Small intestine (tissue), 7 donors: ENCODE measurements around the gene NEDD8. TPM values are rescaled to one million over a fixed set of nuclear protein-coding genes. Genes with fewer than 3 reads are reported as not detected.
A peak's percentile ranks its signal among the peaks of the same experiment; 100 is the strongest.

Experiments
- DNase-seq, 2 donors: peaks; one replicate each; pipeline versions ENCODE4 v3.0.0 to v3.0.0-alpha.2; 2013
- FAIRE-seq: peaks from 2 replicates; lab custom pipeline; 2012; peaks lifted over from hg19 to GRCh38; lab: Jason Lieb, UNC
- H3K27ac ChIP-seq, 3 donors: one replicate each; pipeline ENCODE4 v1.5.1; 2013; ENCODE audit warnings: low read length in 2 of 3, mild to moderate bottlenecking in 2 of 3, control low read depth in 1 of 3, inconsistent platforms in 1 of 3, low read depth in 1 of 3, moderate library complexity in 1 of 3
- H3K27me3 ChIP-seq, 3 donors: one replicate each; pipeline ENCODE4 v1.6.1; 2013; ENCODE audit warnings: low read length in 3 of 3, inconsistent platforms in 1 of 3; ENCODE audit not compliant: control insufficient read depth in 3 of 3, insufficient read depth in 3 of 3
- H3K36me3 ChIP-seq, 3 donors: one replicate each; pipeline ENCODE4 v1.6.1; 2013; ENCODE audit warnings: low read length in 3 of 3, inconsistent platforms in 1 of 3, low read depth in 1 of 3, mild to moderate bottlenecking in 1 of 3, moderate library complexity in 1 of 3; ENCODE audit not compliant: control insufficient read depth in 3 of 3, insufficient read depth in 2 of 3
- H3K4me1 ChIP-seq, 3 donors: one replicate each; pipeline ENCODE4 v1.6.1; 2013; ENCODE audit warnings: low read length in 2 of 3, inconsistent platforms in 1 of 3, low read depth in 1 of 3, mild to moderate bottlenecking in 1 of 3, moderate library complexity in 1 of 3; ENCODE audit not compliant: control insufficient read depth in 3 of 3, insufficient read depth in 2 of 3
- H3K4me3 ChIP-seq, 3 donors: one replicate each; pipeline ENCODE4 v1.5.1; 2013; ENCODE audit warnings: low read length in 3 of 3, control low read depth in 1 of 3, inconsistent platforms in 1 of 3, low read depth in 1 of 3, mild to moderate bottlenecking in 1 of 3, moderate library complexity in 1 of 3
- H3K9me3 ChIP-seq, 2 donors: one replicate each; pipeline ENCODE4 v1.6.1; 2013; ENCODE audit warnings: low read depth in 1 of 2, low read length in 1 of 2; ENCODE audit not compliant: control insufficient read depth in 2 of 2, insufficient read depth in 1 of 2
- WGBS, 3 donors: extraction: QIAGEN DNeasy Blood & Tissue Kit; methylation state at CpG; one replicate each; pipeline ENCODE4 v1.1.7; 2013; 5-methylcytosine and 5-hydroxymethylcytosine counted together
- polyA plus RNA-seq, 4 donors: library from polyadenylated mRNA; stranded (reverse) in 3 of 4; unstranded in 1 of 4; fragments of 200-250 nt in 3 of 4; fragments of 120-200 nt in 1 of 4; gene quantifications; one replicate each; pipeline versions ENCODE4 v1.2.1 to v1.2.3, GENCODE V29; 2013
- donor health status: healthy with polysubstance abuse.
- donor health status: control.
- donor health status: control.
- donor health status: Bipolar disorder and iron deficiency.
- donor health status: healthy.

NEDD8 gene
- polyA plus RNA-seq, 4 donors = 182 to 225 (median 205) TPM

DNA sequence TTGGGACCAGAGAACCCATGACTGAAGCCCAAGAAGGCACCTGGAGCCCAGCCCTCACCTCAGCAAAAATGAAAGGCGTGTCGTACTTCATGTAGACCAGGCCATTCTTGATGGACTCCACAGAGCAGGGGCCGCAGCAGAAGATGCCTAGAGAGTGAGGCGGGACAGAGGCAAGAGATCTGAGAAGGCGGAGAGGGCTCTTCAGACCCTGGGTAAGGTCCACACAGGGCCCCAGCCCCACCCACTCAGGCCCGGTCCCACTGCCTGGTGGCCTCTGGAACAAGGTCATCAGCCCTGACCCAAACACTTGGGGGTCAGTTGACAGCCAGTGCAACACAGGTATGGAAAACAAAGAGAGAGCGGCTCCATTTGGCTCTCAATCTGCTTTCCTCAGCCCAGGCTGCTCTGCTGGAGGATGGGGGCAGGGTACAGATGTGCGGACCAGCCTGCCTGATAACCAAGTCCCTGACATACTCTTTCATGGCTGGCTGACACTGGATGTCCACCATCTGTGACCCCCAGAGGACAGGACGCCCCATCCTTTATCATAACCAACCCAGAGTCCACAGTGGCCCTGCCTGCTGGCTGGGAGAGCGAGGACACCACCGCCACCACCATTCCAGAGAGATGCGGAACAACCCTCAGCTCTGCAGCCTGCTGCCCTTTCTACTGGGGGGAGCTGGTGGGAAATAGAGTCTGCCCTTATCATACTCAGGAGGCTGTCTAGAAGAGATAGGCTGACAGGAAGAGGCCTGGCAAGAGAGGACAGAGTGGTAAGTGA, 24.0 kb upstream of the NEDD8 start:
- H3K36me3 ChIP-seq = peaks cover 0 to 62% (median 0%) of the 10 kb centered on the region in 3 donors
- WGBS, 3 donors = 86 to 94% (median 91%) methylated on average over 12 of the region's 12 CpGs
- peaks cover 0 to 34% (median 0%) of the 10 kb centered on the region in 3 donors for H3K4me1 ChIP-seq
- H3K27me3 ChIP-seq = no peaks in the 10 kb centered on the region
- no peak for FAIRE-seq
- no peak overlapping the region for H3K27ac ChIP-seq
- no peak overlapping the region for H3K4me3 ChIP-seq
- H3K9me3 ChIP-seq = no peaks in the 10 kb centered on the region
- peak in 1 of 2 donors; percentile 29 for DNase-seq

- 81 to 87% (median 83%) methylated on average over 8 of the region's 8 CpGs for WGBS, 3 donors
- Histone ChIP-seq H3K4me1 (peaks cover 0 to 34% (median 0%) of the 10 kb centered on the region in 3 donors), H3K9me3 (no peaks in the 10 kb centered on the region), H3K36me3 (peaks cover 0 to 58% (median 0%) of the 10 kb centered on the region in 3 donors), H3K27me3 (no peaks in the 10 kb centered on the region), H3K4me3 (no peak overlapping the region), H3K27ac (no peak overlapping the region)
- FAIRE-seq = no peak
- no peak for DNase-seq
These were observed 23.3 kb upstream of the NEDD8 start for GRCh38 chr14:24255438-24255837.

DNA sequence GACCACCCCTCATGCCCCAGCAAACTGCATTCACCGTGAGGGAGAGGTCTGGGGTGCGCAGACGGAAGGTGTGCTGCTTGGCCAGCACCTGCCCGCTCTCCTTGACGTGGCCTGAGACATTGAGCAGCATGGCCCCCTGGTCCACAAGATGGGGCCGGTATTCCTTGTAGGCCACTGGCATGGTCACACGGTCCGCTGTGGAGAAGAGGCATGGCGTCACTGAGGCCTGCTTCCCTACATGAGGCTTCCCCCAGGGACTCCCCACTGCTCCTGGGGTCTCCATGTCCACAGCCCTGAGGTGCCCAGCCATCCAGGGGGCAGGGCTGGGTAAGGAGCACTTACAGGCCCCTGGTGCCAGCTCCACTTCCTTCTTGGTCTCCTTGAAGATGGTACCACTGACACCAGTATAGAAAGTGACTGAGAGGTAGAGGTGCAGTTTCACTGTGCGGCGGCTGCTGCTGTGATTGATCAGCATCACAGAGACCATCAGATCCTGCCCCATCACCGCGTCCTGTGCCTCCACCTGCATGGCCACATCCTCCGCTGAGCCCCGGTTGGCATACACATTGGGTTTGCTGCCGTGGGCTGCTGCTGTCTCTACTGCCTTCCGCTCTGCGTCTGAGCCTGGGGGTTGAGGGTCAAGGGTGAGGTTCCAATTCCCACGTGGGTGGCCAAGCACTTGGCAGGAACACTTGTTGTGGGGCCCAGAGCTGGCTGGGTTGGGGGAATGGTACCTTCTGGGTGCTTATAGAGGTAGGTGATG, 22.6 kb upstream of the NEDD8 start:
- H3K27ac ChIP-seq = no peak overlapping the region
- 92 to 95% (median 93%) methylated on average over 19 of the region's 19 CpGs for WGBS, 3 donors
- FAIRE-seq (no peak), DNase-seq (no peak)
- peaks cover 0 to 54% (median 0%) of the 10 kb centered on the region in 3 donors for H3K36me3 ChIP-seq
- H3K27me3 ChIP-seq = no peaks in the 10 kb centered on the region
- peaks cover 0 to 34% (median 0%) of the 10 kb centered on the region in 3 donors for H3K4me1 ChIP-seq
- H3K9me3 ChIP-seq = no peaks in the 10 kb centered on the region
- H3K4me3 ChIP-seq = no peak overlapping the region

DNA sequence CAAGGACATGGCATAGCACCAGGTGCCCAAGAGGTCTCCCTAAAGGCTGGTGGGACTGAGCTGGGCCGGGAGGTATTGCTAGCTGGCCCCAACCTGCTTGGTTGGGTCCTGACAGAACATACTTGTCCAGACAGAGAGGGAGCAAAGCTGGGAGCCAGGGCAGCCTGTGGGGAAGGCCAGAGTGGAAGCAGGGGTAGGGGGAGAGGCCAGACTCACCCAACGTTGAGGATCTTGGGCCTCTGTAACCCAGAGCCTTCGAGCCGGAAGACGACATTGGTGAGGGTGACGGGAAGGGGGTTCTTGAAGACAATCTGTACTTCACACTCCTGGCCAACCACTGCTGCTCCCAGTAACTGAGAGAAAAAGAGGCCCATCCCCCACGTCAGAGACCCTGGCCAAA, 21.8 kb upstream of the NEDD8 start:
- DNase-seq = no peak
- Histone ChIP-seq H3K9me3 (no peaks in the 10 kb centered on the region), H3K36me3 (peaks cover 0 to 55% (median 0%) of the 10 kb centered on the region in 3 donors), H3K4me3 (no peak overlapping the region), H3K4me1 (peaks cover 0 to 34% (median 0%) of the 10 kb centered on the region in 3 donors), H3K27me3 (no peaks in the 10 kb centered on the region), H3K27ac (no peak overlapping the region)
- FAIRE-seq = no peak
- 88 to 98% (median 89%) methylated on average over 7 of the region's 7 CpGs for WGBS, 3 donors

DNA sequence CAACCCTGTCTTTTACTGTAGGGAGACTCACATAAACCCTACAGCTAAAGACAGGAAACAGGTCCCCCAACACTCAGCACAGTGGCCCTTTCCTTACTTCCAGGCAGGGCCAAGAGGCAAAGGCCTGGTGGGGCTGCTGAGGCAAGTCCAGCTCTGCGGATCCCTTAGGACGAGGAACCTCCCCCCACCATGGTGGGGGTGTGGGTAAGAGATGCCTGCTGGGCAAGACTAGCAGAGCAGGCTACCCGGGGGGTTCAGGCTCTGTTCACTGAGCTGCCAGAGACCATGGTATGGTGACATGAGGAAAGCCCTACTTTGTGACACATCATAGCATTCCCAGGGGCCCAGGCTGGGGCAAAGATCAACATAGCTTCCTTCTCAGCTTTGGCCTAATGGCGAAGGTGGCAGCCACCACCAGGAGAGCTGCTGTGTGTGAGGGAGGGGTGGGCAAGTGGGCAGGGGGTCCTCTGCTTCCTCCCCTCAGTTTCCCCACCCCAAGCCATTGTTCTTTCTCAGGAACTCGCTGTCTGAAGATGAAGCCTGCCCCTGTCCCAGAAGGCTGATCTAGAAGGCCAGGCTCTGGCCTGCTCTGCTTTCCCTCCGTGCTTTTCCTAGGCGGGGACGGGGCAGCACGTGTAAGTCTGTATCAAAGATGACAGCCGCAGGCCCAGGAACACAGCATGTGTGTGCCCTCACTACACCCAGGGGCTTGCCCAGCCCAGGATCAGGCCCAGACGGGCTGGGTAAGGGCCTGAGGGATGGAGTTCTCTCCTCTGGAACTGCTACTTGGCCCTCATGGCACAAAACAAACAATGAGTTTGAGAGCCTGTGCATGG, 20.3 kb upstream of the NEDD8 start:
- DNase-seq = peak in 1 of 2 donors; percentile 71
- H3K4me1 ChIP-seq = peaks cover 0 to 34% (median 0%) of the 10 kb centered on the region in 3 donors
- FAIRE-seq = no peak
- no peak overlapping the region for H3K4me3 ChIP-seq
- H3K27ac ChIP-seq = peak overlapping the region in 1 of 3 donors; percentile 39
- no peaks in the 10 kb centered on the region for H3K9me3 ChIP-seq
- no peaks in the 10 kb centered on the region for H3K27me3 ChIP-seq
- WGBS, 3 donors = 79 to 86% (median 84%) methylated on average over 11 of the region's 11 CpGs
- H3K36me3 ChIP-seq = peaks cover 0 to 47% (median 0%) of the 10 kb centered on the region in 3 donors

DNA sequence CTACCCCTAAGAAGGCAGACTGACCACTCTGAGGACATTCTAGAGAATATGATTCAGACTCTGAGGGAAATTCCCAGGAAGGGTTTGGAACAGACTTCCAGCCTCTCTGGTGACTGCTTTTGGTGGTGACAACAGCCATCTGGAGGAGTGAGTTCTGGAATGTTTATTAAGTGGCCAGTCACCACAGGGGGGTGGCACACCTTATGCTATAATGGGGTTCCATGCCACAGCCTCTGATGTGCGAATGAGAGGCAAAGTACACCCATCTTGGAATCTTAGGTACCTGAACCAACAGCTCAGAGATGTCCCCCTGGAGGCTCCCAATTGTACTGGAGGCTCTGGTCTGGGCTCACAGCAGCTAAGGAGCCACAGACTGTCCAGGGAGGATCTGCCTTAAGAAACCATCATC, 19.7 kb upstream of the NEDD8 start:
- FAIRE-seq (no peak), DNase-seq (no peak)
- Histone ChIP-seq H3K9me3 (no peaks in the 10 kb centered on the region), H3K36me3 (peaks cover 0 to 45% (median 0%) of the 10 kb centered on the region in 3 donors), H3K4me3 (no peak overlapping the region), H3K4me1 (peaks cover 0 to 32% (median 0%) of the 10 kb centered on the region in 3 donors), H3K27me3 (no peaks in the 10 kb centered on the region), H3K27ac (peak overlapping the region in 1 of 3 donors; percentile 39)
- WGBS, 3 donors = 77 to 91% (median 87%) methylated on average over 1 of the region's 1 CpG

DNA sequence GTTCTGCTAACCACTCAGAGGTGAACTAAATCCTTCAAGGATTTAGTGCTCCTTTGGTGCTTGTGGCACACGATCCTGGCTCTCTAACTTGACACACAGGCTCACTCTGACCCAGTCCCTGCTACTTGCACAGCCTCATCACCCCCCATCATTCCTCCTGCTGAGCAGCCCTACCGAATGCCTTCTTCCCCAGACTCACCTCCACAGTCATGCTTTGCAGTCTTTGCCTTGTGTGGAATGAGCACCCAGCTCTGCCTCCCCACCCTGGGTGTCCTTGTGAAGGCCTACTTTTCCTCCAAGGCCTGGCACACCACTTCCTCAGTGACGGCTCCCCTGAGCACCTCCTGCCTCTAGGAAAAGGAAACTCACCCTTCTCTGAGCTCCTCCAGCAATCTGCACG, 18.2 kb upstream of the NEDD8 start:
- Histone ChIP-seq H3K36me3 (peaks cover 0 to 38% (median 0%) of the 10 kb centered on the region in 3 donors), H3K9me3 (no peaks in the 10 kb centered on the region), H3K4me1 (peaks cover 0 to 24% (median 0%) of the 10 kb centered on the region in 3 donors), H3K4me3 (no peak overlapping the region), H3K27me3 (no peaks in the 10 kb centered on the region), H3K27ac (no peak overlapping the region)
- 62 to 74% (median 68%) methylated on average over 4 of the region's 4 CpGs for WGBS, 3 donors
- FAIRE-seq = no peak
- DNase-seq = no peak
